DMS53 treated with DMSO at 0.1 percent for 48 hours (cell line): ENCODE results near the gene KLF13.

Experiments
- DNase-seq: peaks from one replicate; lab custom pipeline; 2025; ENCODE audit not compliant: unreplicated experiment; lab: John Stamatoyannopoulos, UW

The KLF13 gene

GRCh38 chr15:31360843-31361763 is 34.5 kb downstream of the KLF13 start:
- DNase-seq = peak; percentile 44

GRCh38 chr15:31361764-31362515 is 35.3 kb downstream of the KLF13 start:
- no peak for DNase-seq

- DNase-seq = no peak
Measured at GRCh38 chr15:31362886-31363285, 36.3 kb downstream of the KLF13 start.

- DNase-seq = no peak
Measured at GRCh38 chr15:31364301-31365031, 37.8 kb downstream of the KLF13 start.

GRCh38 chr15:31365032-31365654 is 38.5 kb downstream of the KLF13 start:
- no peak for DNase-seq

- DNase-seq = no peak
Measured at GRCh38 chr15:31365655-31366127, 39.1 kb downstream of the KLF13 start.

- DNase-seq = no peak
Measured at GRCh38 chr15:31366169-31366734, 39.6 kb downstream of the KLF13 start.

- DNase-seq = no peak
Measured at GRCh38 chr15:31367021-31367729, 40.5 kb downstream of the KLF13 start.

- DNase-seq = no peak
Measured at GRCh38 chr15:31367730-31368344, 41.2 kb downstream of the KLF13 start.

- DNase-seq = no peak
Measured at GRCh38 chr15:31369727-31370126, 43.1 kb downstream of the KLF13 start.

GRCh38 chr15:31371520-31372240 is 45.0 kb downstream of the KLF13 start:
- DNase-seq = no peak

- no peak for DNase-seq
Measured at GRCh38 chr15:31372635-31373091, 46.0 kb downstream of the KLF13 start.

- no peak for DNase-seq
Measured at GRCh38 chr15:31373096-31373865, 46.6 kb downstream of the KLF13 start.

GRCh38 chr15:31373970-31374369 is 47.3 kb downstream of the KLF13 start:
- no peak for DNase-seq

- DNase-seq = no peak
Measured at GRCh38 chr15:31374489-31374888, 47.9 kb downstream of the KLF13 start.

GRCh38 chr15:31374986-31375385 is 48.4 kb downstream of the KLF13 start:
- no peak for DNase-seq

- DNase-seq = no peak
Measured at GRCh38 chr15:31375772-31376171, 49.1 kb downstream of the KLF13 start.

GRCh38 chr15:31376511-31376910 is 49.9 kb downstream of the KLF13 start:
- DNase-seq = no peak
